WTC11 (cell line): ENCODE measurements around the gene TBKBP1. TPM values are rescaled to one million over a fixed set of nuclear protein-coding genes. Genes with fewer than 3 reads are reported as not detected.

Experiments used
- ATAC-seq: fragments of 200-7000 bp; cut with Tn5 transposase; 2 replicates; pipeline ENCODE4 v1.10.0; 2021; ENCODE audit warnings: mild to moderate bottlenecking, moderate library complexity
- CTCF ChIA-PET: fragments of 300-600 bp; sonication (Branson Sonifier 250); formaldehyde crosslinking; loops from one replicate; lab custom pipeline; 2021; ENCODE audit warnings: antibody characterized with exemption; lab: Charles Lee
- POLR2A ChIA-PET: fragments of 350-600 bp; sonication (Branson Sonifier 250); formaldehyde crosslinking; loops from one replicate; lab custom pipeline; 2021; ENCODE audit warnings: antibody characterized with exemption; lab: Charles Lee
- DNase-seq: peaks from one replicate; pipeline ENCODE4 v3.0.0; 2021; ENCODE audit warnings: low spot score
- H3K27ac Mint-ChIP-seq: 2 replicates; pipeline ENCODE4 v1.8.0; 2021; ENCODE audit warnings: mixed read lengths
- H3K27me3 Mint-ChIP-seq: 2 replicates; pipeline ENCODE4 v1.8.0; 2021; ENCODE audit warnings: low read depth, mild to moderate bottlenecking, moderate library complexity, mixed read lengths
- H3K36me3 Mint-ChIP-seq: 2 replicates; pipeline ENCODE4 v1.8.0; 2021; ENCODE audit warnings: mixed read lengths
- H3K4me1 Mint-ChIP-seq: 2 replicates; pipeline ENCODE4 v1.8.0; 2022; ENCODE audit warnings: mixed read lengths
- H3K4me3 Mint-ChIP-seq: 2 replicates; pipeline ENCODE4 v1.8.0; 2021; ENCODE audit warnings: mild to moderate bottlenecking, moderate library complexity, mixed read lengths
- H3K9me3 Mint-ChIP-seq: 2 replicates; pipeline ENCODE4 v1.8.0; 2021; ENCODE audit warnings: mixed read lengths
- IRF2 ChIP-seq: sonication (generic); formaldehyde crosslinking; IDR thresholded peaks from 2 replicates; pipeline ENCODE4 v1.8.0; 2022; ENCODE audit warnings: low read depth, missing genetic modification reagents, borderline replicate concordance
- JAZF1 ChIP-seq: fragments of 250-450 bp; sonication (Bioruptor Pico); IDR thresholded peaks from 2 replicates; pipeline ENCODE4 v1.9.0; 2021; ENCODE audit warnings: moderate library complexity, mild to moderate bottlenecking, inconsistent platforms
- JUN ChIP-seq: sonication (generic); formaldehyde crosslinking; IDR thresholded peaks from 2 replicates; pipeline ENCODE4 v1.8.0; 2023; ENCODE audit warnings: mild to moderate bottlenecking, missing genetic modification reagents
- NFATC4 ChIP-seq: fragments of 250-450 bp; sonication (Bioruptor Pico); IDR thresholded peaks from 2 replicates; pipeline ENCODE4 v1.9.0; 2021; ENCODE audit warnings: mild to moderate bottlenecking
- OVOL2 ChIP-seq: fragments of 250-450 bp; sonication (Bioruptor Pico); IDR thresholded peaks from 2 replicates; pipeline ENCODE4 v1.9.0; 2021; ENCODE audit warnings: mild to moderate bottlenecking, borderline replicate concordance
- PRDM15 ChIP-seq: sonication (generic); formaldehyde crosslinking; IDR thresholded peaks from 2 replicates; pipeline ENCODE4 v1.8.0; 2022; ENCODE audit warnings: missing genetic modification reagents
- SP1 ChIP-seq: sonication (generic); formaldehyde crosslinking; conservative IDR thresholded peaks from 2 replicates; pipeline ENCODE4 v1.8.1; 2022; ENCODE audit warnings: missing genetic modification reagents
- STAT6 ChIP-seq: sonication (generic); formaldehyde crosslinking; conservative IDR thresholded peaks from 2 replicates; pipeline ENCODE4 v1.8.1; 2023; ENCODE audit warnings: mild to moderate bottlenecking, low read depth, missing genetic modification reagents, moderate library complexity
- ZBTB43 ChIP-seq: sonication (generic); formaldehyde crosslinking; IDR thresholded peaks from 2 replicates; pipeline ENCODE4 v1.8.1; 2023; ENCODE audit warnings: mild to moderate bottlenecking, missing genetic modification reagents
- ZNF121 ChIP-seq: sonication (generic); formaldehyde crosslinking; IDR thresholded peaks from 2 replicates; pipeline ENCODE4 v1.8.0; 2023; ENCODE audit warnings: missing genetic modification reagents
- total RNA-seq: library from RNA; stranded (reverse); gene quantifications from 3 replicates; pipeline ENCODE4 v1.2.3, GENCODE V29; 2021
- TF ChIP-seq, protein P1 (sequence below): sonication (generic); formaldehyde crosslinking; IDR thresholded peaks from 2 replicates; pipeline ENCODE4 v1.8.1; 2022; ENCODE audit warnings: mild to moderate bottlenecking, moderate library complexity, missing genetic modification reagents
- TF ChIP-seq, protein P2 (sequence below): sonication (generic); formaldehyde crosslinking; IDR thresholded peaks from 2 replicates; pipeline ENCODE4 v1.8.1; 2023; ENCODE audit warnings: mild to moderate bottlenecking, missing genetic modification reagents, moderate library complexity
- TF ChIP-seq, protein P3 (sequence below): sonication (generic); formaldehyde crosslinking; IDR thresholded peaks from 2 replicates; pipeline ENCODE4 v1.8.1; 2023; ENCODE audit warnings: mild to moderate bottlenecking, moderate library complexity, missing genetic modification reagents
- TF ChIP-seq, protein P4 (sequence below): sonication (generic); formaldehyde crosslinking; conservative IDR thresholded peaks from 2 replicates; pipeline ENCODE4 v1.8.1; 2022; ENCODE audit warnings: mild to moderate bottlenecking, missing genetic modification reagents
- TF ChIP-seq, protein P5 (sequence below): sonication (generic); formaldehyde crosslinking; IDR thresholded peaks from 2 replicates; pipeline ENCODE4 v1.8.0; 2022; ENCODE audit warnings: mild to moderate bottlenecking, missing genetic modification reagents

Gene TBKBP1
- total RNA-seq, 1 experiment from 2014 or later: 17.4 TPM

- no peak overlapping the region for H3K4me3 Mint-ChIP-seq
- peaks cover 92% of the 10 kb centered on the region for H3K36me3 Mint-ChIP-seq
- POLR2A ChIA-PET: no interaction called here
- no peaks in the 10 kb centered on the region for H3K27me3 Mint-ChIP-seq
- H3K9me3 Mint-ChIP-seq: no peaks in the 10 kb centered on the region
- TF ChIP-seq ZNF121 (CRISPR knock-in tag) (no peak), OVOL2 (no peak), ZBTB43 (CRISPR knock-in tag) (no peak), IRF2 (CRISPR knock-in tag) (no peak), STAT6 (CRISPR knock-in tag) (no peak), SP1 (CRISPR knock-in tag) (no peak)
- TF ChIP-seq, protein P1, sequence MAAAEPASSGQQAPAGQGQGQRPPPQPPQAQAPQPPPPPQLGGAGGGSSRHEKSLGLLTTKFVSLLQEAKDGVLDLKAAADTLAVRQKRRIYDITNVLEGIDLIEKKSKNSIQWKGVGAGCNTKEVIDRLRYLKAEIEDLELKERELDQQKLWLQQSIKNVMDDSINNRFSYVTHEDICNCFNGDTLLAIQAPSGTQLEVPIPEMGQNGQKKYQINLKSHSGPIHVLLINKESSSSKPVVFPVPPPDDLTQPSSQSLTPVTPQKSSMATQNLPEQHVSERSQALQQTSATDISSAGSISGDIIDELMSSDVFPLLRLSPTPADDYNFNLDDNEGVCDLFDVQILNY (CRISPR knock-in tag): no peak
- TF ChIP-seq, protein P2, sequence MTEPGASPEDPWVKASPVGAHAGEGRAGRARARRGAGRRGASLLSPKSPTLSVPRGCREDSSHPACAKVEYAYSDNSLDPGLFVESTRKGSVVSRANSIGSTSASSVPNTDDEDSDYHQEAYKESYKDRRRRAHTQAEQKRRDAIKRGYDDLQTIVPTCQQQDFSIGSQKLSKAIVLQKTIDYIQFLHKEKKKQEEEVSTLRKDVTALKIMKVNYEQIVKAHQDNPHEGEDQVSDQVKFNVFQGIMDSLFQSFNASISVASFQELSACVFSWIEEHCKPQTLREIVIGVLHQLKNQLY (CRISPR knock-in tag): no peak
- TF ChIP-seq, protein P3, sequence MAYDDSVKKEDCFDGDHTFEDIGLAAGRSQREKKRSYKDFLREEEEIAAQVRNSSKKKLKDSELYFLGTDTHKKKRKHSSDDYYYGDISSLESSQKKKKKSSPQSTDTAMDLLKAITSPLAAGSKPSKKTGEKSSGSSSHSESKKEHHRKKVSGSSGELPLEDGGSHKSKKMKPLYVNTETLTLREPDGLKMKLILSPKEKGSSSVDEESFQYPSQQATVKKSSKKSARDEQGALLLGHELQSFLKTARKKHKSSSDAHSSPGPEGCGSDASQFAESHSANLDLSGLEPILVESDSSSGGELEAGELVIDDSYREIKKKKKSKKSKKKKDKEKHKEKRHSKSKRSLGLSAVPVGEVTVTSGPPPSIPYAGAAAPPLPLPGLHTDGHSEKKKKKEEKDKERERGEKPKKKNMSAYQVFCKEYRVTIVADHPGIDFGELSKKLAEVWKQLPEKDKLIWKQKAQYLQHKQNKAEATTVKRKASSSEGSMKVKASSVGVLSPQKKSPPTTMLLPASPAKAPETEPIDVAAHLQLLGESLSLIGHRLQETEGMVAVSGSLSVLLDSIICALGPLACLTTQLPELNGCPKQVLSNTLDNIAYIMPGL (CRISPR knock-in tag): no peak
- TF ChIP-seq, protein P4, sequence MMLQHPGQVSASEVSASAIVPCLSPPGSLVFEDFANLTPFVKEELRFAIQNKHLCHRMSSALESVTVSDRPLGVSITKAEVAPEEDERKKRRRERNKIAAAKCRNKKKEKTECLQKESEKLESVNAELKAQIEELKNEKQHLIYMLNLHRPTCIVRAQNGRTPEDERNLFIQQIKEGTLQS (CRISPR knock-in tag): no peak
- CTCF ChIA-PET: no interaction called here
- no peak for DNase-seq
- no peak overlapping the region for H3K27ac Mint-ChIP-seq
- no peak for ATAC-seq
- H3K4me1 Mint-ChIP-seq: peaks cover 13% of the 10 kb centered on the region
Measured at GRCh38 chr17:47669081-47669480, 24.9 kb upstream of the TBKBP1 start.

DNA sequence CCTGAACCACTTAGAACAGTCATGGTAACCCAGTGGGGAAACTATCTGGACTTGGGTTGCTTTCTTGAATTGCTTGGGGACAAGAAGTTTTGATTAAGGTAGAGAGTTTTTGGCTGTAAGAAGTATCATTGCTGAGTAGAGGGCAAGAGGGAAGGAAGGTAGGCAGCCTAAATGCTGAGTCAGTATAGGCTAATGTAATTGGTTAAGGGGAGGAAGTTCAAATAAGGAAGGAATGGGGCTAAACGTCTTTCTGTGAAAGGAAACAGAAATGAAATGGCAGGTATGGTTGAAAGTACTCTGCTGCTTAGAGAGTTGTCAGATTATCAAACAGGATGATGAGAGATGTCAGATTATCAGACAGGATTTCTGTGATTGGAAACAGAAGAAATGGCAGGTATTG lies 23.9 kb upstream of the TBKBP1 start:
- peaks cover 92% of the 10 kb centered on the region for H3K36me3 Mint-ChIP-seq
- no peak for ATAC-seq

More for the DNA sequence above, 23.9 kb upstream of the TBKBP1 start:
- Mint-ChIP-seq H3K9me3 (no peaks in the 10 kb centered on the region), H3K4me3 (no peak overlapping the region), H3K27me3 (no peaks in the 10 kb centered on the region), H3K27ac (peak overlapping the region; percentile 19; the same call in 1 of the 2 replicates), H3K4me1 (peaks cover 4% of the 10 kb centered on the region)
- ChIA-PET CTCF (no interaction called here), POLR2A (no interaction called here)
- DNase-seq: no peak
- TF ChIP-seq JAZF1 (CRISPR knock-in tag): no peak
- TF ChIP-seq NFATC4 (CRISPR knock-in tag): no peak
- no peak for TF ChIP-seq JUN (CRISPR knock-in tag)
- TF ChIP-seq, protein P5, sequence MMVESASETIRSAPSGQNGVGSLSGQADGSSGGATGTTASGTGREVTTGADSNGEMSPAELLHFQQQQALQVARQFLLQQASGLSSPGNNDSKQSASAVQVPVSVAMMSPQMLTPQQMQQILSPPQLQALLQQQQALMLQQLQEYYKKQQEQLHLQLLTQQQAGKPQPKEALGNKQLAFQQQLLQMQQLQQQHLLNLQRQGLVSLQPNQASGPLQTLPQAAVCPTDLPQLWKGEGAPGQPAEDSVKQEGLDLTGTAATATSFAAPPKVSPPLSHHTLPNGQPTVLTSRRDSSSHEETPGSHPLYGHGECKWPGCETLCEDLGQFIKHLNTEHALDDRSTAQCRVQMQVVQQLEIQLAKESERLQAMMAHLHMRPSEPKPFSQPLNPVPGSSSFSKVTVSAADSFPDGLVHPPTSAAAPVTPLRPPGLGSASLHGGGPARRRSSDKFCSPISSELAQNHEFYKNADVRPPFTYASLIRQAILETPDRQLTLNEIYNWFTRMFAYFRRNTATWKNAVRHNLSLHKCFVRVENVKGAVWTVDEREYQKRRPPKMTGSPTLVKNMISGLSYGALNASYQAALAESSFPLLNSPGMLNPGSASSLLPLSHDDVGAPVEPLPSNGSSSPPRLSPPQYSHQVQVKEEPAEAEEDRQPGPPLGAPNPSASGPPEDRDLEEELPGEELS (CRISPR knock-in tag): no peak
- TF ChIP-seq PRDM15 (CRISPR knock-in tag): no peak
- TF ChIP-seq, all 79 proteins: peak for 0
